H9 (cell line): ENCODE measurements around the gene DGKB. TPM values are rescaled to one million over a fixed set of nuclear protein-coding genes. Genes with fewer than 3 reads are reported as not detected.

Source experiments
- DNase-seq: peaks from one replicate; pipeline ENCODE4 v3.0.0-alpha.2; 2017
- H2AFZ ChIP-seq: one replicate; pipeline ENCODE4 v1.6.1; 2013; ENCODE audit warnings: mild to moderate bottlenecking, low read length, control low read depth, moderate library complexity
- H2AK5ac ChIP-seq: 2 replicates; pipeline ENCODE4 v1.6.1; 2013; ENCODE audit warnings: low read length, control low read depth, mixed read lengths; ENCODE audit not compliant: insufficient read length
- H2BK120ac ChIP-seq: one replicate; pipeline ENCODE4 v1.6.1; 2013; ENCODE audit warnings: low read depth, mild to moderate bottlenecking, low read length, control low read depth, inconsistent platforms; ENCODE audit not compliant: poor library complexity, severe bottlenecking
- H2BK12ac ChIP-seq: 2 replicates; pipeline ENCODE4 v1.6.1; 2013; ENCODE audit warnings: low read length, control low read depth, mixed read lengths, low read depth; ENCODE audit not compliant: insufficient read length
- H2BK15ac ChIP-seq: 2 replicates; pipeline ENCODE4 v1.6.1; 2013; ENCODE audit warnings: low read depth, low read length, control low read depth
- H2BK20ac ChIP-seq: one replicate; pipeline ENCODE4 v1.6.1; 2013; ENCODE audit warnings: low read depth, mild to moderate bottlenecking, low read length, control low read depth, inconsistent platforms; ENCODE audit not compliant: poor library complexity, severe bottlenecking
- H2BK5ac ChIP-seq: 2 replicates; pipeline ENCODE4 v1.6.1; 2013; ENCODE audit warnings: low read length, control low read depth, mixed read lengths; ENCODE audit not compliant: insufficient read length
- H3K14ac ChIP-seq: 2 replicates; pipeline ENCODE4 v1.6.1; 2013; ENCODE audit warnings: low read length, control low read depth; ENCODE audit not compliant: insufficient read depth
- H3K18ac ChIP-seq: 2 replicates; pipeline ENCODE4 v1.6.1; 2013; ENCODE audit warnings: low read depth, mild to moderate bottlenecking, mixed read lengths, low read length, control low read depth; ENCODE audit not compliant: insufficient read length
- H3K23ac ChIP-seq: 2 replicates; pipeline ENCODE4 v1.6.1; 2013; ENCODE audit warnings: low read length, control low read depth, mixed read lengths, low read depth; ENCODE audit not compliant: insufficient read length
- H3K23me2 ChIP-seq: 2 replicates; pipeline ENCODE4 v1.6.1; 2013; ENCODE audit warnings: low read depth, mild to moderate bottlenecking, mixed read lengths, low read length, control low read depth; ENCODE audit not compliant: insufficient read length, poor library complexity, severe bottlenecking
- H3K27ac ChIP-seq: 2 replicates; pipeline ENCODE4 v1.5.1; 2013; ENCODE audit warnings: low read length, control low read depth, mixed read lengths, low read depth; ENCODE audit not compliant: insufficient read length
- H3K27me3 ChIP-seq: 2 replicates; pipeline ENCODE4 v1.6.1; 2013; ENCODE audit warnings: low read length, control low read depth, inconsistent platforms; ENCODE audit not compliant: insufficient read depth
- H3K4ac ChIP-seq: 2 replicates; pipeline ENCODE4 v1.6.1; 2013; ENCODE audit warnings: low read depth, mild to moderate bottlenecking, control low read depth, inconsistent platforms, low read length, moderate library complexity
- H3K4me1 ChIP-seq: 2 replicates; pipeline ENCODE4 v1.6.1; 2013; ENCODE audit warnings: low read length, control low read depth, inconsistent platforms; ENCODE audit not compliant: insufficient read depth
- H3K4me2 ChIP-seq: 2 replicates; pipeline ENCODE4 v1.6.1; 2013; ENCODE audit warnings: low read length, control low read depth, mixed read lengths; ENCODE audit not compliant: insufficient read length, insufficient read depth
- H3K56ac ChIP-seq: 2 replicates; pipeline ENCODE4 v1.6.1; 2013; ENCODE audit warnings: low read depth, mild to moderate bottlenecking, mixed read lengths, low read length, control low read depth; ENCODE audit not compliant: insufficient read length
- H3K79me1 ChIP-seq: 2 replicates; pipeline ENCODE4 v1.6.1; 2013; ENCODE audit warnings: low read depth, mild to moderate bottlenecking, moderate library complexity, low read length, control low read depth, inconsistent platforms; ENCODE audit not compliant: insufficient read depth, poor library complexity, severe bottlenecking
- H3K79me2 ChIP-seq: 2 replicates; pipeline ENCODE4 v1.6.1; 2013; ENCODE audit warnings: low read length, control low read depth, inconsistent platforms; ENCODE audit not compliant: insufficient read depth
- H3K9ac ChIP-seq: 2 replicates; pipeline ENCODE4 v1.6.1; 2013; ENCODE audit warnings: low read length, control low read depth, mixed read lengths; ENCODE audit not compliant: insufficient read length; ENCODE audit errors: extremely low read depth
- H3K9me3 ChIP-seq: one replicate; pipeline ENCODE4 v1.6.1; 2013; ENCODE audit warnings: low read depth, low read length, inconsistent platforms; ENCODE audit not compliant: control insufficient read depth
- H3T11ph ChIP-seq: one replicate; pipeline ENCODE4 v1.6.1; 2013; ENCODE audit warnings: mild to moderate bottlenecking, low read length, control low read depth, inconsistent platforms
- H4K20me1 ChIP-seq: one replicate; pipeline ENCODE4 v1.6.1; 2013; ENCODE audit not compliant: control insufficient read depth, insufficient read length, insufficient read depth
- H4K5ac ChIP-seq: 2 replicates; pipeline ENCODE4 v1.6.1; 2013; ENCODE audit warnings: low read depth, mild to moderate bottlenecking, mixed read lengths, low read length, control low read depth; ENCODE audit not compliant: insufficient read length
- H4K8ac ChIP-seq: replicated peaks from 2 replicates; pipeline ENCODE4 v1.6.1; 2013; ENCODE audit warnings: low read length, control low read depth, mixed read lengths, low read depth; ENCODE audit not compliant: insufficient read length
- H4K91ac ChIP-seq: 2 replicates; pipeline ENCODE4 v1.6.1; 2013; ENCODE audit warnings: low read depth, mild to moderate bottlenecking, moderate library complexity, mixed read lengths, low read length, control low read depth; ENCODE audit not compliant: insufficient read length
- H3K27ac Mint-ChIP-seq, 3 experiments: 2 replicates in 2 of 3; 3 replicates in 1 of 3; pipeline ENCODE4 v1.8.0; 2020 to 2021; ENCODE audit warnings: mixed read lengths in 3 of 3, mild to moderate bottlenecking in 1 of 3, moderate library complexity in 1 of 3
- H3K27me3 Mint-ChIP-seq: 2 replicates; pipeline ENCODE4 v1.8.0; 2021; ENCODE audit warnings: low read depth, mild to moderate bottlenecking, moderate library complexity, mixed read lengths
- H3K36me3 Mint-ChIP-seq, 3 experiments: 2 replicates in 2 of 3; 3 replicates in 1 of 3; pipeline ENCODE4 v1.8.0; 2020 to 2021; ENCODE audit warnings: low read depth in 3 of 3, mixed read lengths in 3 of 3; ENCODE audit not compliant: insufficient read depth in 1 of 3
- H3K4me1 Mint-ChIP-seq, 2 experiments: 2 replicates each; pipeline ENCODE4 v1.8.0; 2020; ENCODE audit warnings: mixed read lengths in 2 of 2
- H3K4me3 Mint-ChIP-seq, 2 experiments: 2 replicates in 1 of 2; 3 replicates in 1 of 2; pipeline ENCODE4 v1.8.0; 2020 to 2021; ENCODE audit warnings: mild to moderate bottlenecking in 2 of 2, mixed read lengths in 2 of 2, moderate library complexity in 1 of 2
- H3K9me3 Mint-ChIP-seq, 2 experiments: 2 replicates in 1 of 2; 3 replicates in 1 of 2; pipeline ENCODE4 v1.8.0; 2020; ENCODE audit warnings: mild to moderate bottlenecking in 2 of 2, mixed read lengths in 2 of 2, moderate library complexity in 1 of 2
- WGBS: extraction: QIAGEN DNeasy Blood & Tissue Kit; methylation state at CpG from one replicate; pipeline ENCODE4 v1.1.7; 2013; ENCODE audit warnings: missing lambda C conversion rate, low lambda C conversion rate, mixed read lengths; ENCODE audit not compliant: insufficient read length; ENCODE audit errors: extremely low coverage; 5-methylcytosine and 5-hydroxymethylcytosine counted together
- total RNA-seq: library from RNA; stranded (reverse); gene quantifications from 2 replicates; pipeline ENCODE4 v1.2.1, GENCODE V29; 2021
- TF ChIP-seq, protein P1 (sequence below): fragments of 200-600 bp; sonication (generic); conservative IDR thresholded peaks from 3 replicates; pipeline ENCODE4 v1.8.0; 2021; ENCODE audit warnings: antibody characterized with exemption, mild to moderate bottlenecking

DGKB gene
- total RNA-seq, 1 experiment from 2014 or later = 0.26 TPM

DNA sequence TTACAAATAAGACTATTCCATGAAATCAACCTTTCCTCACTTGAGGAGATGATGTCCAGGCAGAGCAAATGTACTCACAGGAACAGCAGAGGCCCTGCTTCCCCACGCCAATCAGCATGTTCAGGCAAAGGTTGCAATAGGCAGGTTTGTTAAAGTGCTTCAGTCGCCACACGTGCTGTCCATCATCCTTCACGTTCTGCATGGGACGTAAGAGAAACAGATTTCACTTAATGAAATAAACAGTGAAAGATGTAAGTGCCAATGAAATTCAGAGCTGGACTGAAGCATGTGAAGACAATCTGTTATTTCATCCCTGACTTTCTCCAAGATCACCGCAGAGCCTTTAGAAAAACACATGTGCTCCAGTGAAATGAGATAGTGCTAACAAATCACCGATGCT lies 217.4 kb downstream of the DGKB start:
- H2BK12ac ChIP-seq = no peak overlapping the region
- H3K27me3 Mint-ChIP-seq = no peaks in the 10 kb centered on the region
- H3K36me3 Mint-ChIP-seq = no peaks in the 10 kb centered on the region
- H3K9ac ChIP-seq = no peak overlapping the region
- no peak overlapping the region for H3K14ac ChIP-seq
- H3K23me2 ChIP-seq = no peaks in the 10 kb centered on the region
- no peak overlapping the region for H2BK5ac ChIP-seq
- H2AK5ac ChIP-seq = no peak overlapping the region
- H3K9me3 ChIP-seq = no peaks in the 10 kb centered on the region
- H4K91ac ChIP-seq = no peak overlapping the region
- no peak overlapping the region for H3T11ph ChIP-seq
- H2BK120ac ChIP-seq = no peak overlapping the region
- TF ChIP-seq, protein P1, sequence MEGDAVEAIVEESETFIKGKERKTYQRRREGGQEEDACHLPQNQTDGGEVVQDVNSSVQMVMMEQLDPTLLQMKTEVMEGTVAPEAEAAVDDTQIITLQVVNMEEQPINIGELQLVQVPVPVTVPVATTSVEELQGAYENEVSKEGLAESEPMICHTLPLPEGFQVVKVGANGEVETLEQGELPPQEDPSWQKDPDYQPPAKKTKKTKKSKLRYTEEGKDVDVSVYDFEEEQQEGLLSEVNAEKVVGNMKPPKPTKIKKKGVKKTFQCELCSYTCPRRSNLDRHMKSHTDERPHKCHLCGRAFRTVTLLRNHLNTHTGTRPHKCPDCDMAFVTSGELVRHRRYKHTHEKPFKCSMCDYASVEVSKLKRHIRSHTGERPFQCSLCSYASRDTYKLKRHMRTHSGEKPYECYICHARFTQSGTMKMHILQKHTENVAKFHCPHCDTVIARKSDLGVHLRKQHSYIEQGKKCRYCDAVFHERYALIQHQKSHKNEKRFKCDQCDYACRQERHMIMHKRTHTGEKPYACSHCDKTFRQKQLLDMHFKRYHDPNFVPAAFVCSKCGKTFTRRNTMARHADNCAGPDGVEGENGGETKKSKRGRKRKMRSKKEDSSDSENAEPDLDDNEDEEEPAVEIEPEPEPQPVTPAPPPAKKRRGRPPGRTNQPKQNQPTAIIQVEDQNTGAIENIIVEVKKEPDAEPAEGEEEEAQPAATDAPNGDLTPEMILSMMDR = no peak
- no peak overlapping the region for H3K4ac ChIP-seq
- H3K4me1 Mint-ChIP-seq = peaks cover 7 to 10% of the 10 kb centered on the region in 2 experiments
- no peak overlapping the region for H3K18ac ChIP-seq
- H3K79me1 ChIP-seq = no peaks in the 10 kb centered on the region
- no peaks in the 10 kb centered on the region for H3K4me1 ChIP-seq
- H3K27me3 ChIP-seq = no peaks in the 10 kb centered on the region
- no peak for DNase-seq
- H3K23ac ChIP-seq = no peak overlapping the region
- H3K27ac ChIP-seq = no peak overlapping the region
- no peaks in the 10 kb centered on the region for H3K9me3 Mint-ChIP-seq
- H2AFZ ChIP-seq = no peak overlapping the region
- H3K79me2 ChIP-seq = no peaks in the 10 kb centered on the region
- no CpG with 5 or more reads among the region's 7 CpGs for WGBS
- no peak overlapping the region for H2BK20ac ChIP-seq
- H3K27ac Mint-ChIP-seq = no peak overlapping the region
- H3K4me3 Mint-ChIP-seq = no peak overlapping the region
- no peak overlapping the region for H3K56ac ChIP-seq
- H4K8ac ChIP-seq = no peak overlapping the region
- H4K5ac ChIP-seq = no peak overlapping the region
- no peak overlapping the region for H2BK15ac ChIP-seq
- no peaks in the 10 kb centered on the region for H4K20me1 ChIP-seq
- no peak overlapping the region for H3K4me2 ChIP-seq
